T-helper 9 cell (primary cell): ENCODE data around the gene RBM46.
"Not testable (repeated sequence)": the region's sequence is repeated elsewhere in the genome, so short reads cannot be mapped to it uniquely, and the experiment has no call there.

Experiments
- DNase-seq: peaks from one replicate; pipeline ENCODE4 v3.0.0-alpha.2; 2020

Gene RBM46

GRCh38 chr4:154838155-154838554 lies 57.1 kb downstream of the RBM46 start:
- DNase-seq, result no peak

GRCh38 chr4:154838694-154839093 lies 57.6 kb downstream of the RBM46 start:
- no peak for DNase-seq

DNA sequence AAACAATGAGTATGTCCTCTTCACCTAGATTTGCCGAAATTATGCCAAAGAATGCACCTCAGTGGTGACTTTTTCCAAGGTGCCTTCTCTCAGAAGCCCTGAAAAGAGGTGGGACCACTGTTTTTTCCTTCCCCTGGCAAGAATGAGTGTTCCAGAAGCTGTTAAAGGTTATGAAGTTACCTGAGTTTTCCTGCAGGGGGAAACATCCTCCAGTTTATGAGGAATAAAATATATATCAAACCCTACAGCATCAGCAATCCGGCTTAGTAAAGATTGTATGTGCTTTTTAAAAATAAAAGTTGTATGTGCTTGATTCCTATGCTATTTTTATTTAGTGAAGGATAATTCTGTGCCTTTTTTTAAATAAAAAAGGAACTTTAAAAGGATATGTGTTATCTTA lies 73.3 kb downstream of the RBM46 start:
- DNase-seq, result no peak

GRCh38 chr4:154858166-154858565 lies 77.1 kb downstream of the RBM46 start:
- DNase-seq, result no peak

DNA sequence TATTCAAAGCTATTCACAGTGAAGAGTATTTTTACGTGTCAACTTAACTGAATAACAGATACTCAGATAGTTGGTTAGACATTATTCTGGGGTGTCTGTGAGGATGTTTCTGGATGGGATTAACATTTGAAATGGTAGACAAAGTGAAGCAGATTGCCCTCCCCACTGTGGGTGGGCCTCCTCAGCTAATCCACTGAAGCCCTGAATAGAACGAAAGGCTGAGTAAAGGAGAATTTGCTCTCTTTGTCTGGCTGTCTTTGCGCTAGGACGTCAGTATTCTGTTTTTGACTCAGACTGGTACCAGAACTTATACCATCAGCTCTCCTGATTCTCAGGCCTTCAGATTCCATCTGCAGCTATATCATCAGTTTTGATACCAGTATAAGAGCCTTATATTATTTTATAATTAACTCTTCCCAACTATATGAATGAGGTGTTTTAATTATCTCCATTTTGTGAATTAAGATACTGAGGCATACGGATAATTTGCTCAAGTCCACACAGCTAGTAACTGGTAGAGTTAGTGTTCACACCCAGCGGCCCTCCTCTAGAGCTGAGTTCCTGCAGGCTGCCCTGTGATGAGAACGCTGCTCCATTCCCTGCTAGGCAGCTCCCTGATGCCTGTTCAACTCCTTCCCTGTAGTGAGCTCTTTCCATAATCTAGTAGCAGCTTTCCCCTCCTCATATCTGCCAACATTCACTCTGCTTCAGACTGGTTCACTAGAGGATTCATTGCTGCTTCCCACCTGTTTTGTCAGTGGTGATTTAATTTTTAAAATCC lies 87.5 kb downstream of the RBM46 start:
- no peak for DNase-seq

DNA sequence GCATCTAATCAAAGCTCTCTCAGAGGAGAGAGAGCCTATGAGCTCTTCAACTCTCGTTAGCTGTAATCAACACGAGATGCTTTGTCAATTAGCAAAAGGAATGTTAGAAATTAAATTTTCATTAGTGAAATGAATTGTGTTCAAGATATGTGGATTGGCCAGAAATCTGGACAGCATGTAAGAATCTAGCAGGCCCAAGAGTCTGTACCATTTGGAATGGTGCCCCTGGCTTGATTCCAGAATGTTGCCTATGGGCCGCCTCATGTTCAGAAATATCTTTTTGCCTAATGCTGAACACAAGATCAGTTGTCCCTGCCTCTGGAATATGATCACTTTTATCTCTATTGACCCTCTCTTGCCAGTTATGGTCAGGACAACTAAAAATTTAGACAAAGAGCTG lies 88.2 kb downstream of the RBM46 start:
- no peak for DNase-seq

DNA sequence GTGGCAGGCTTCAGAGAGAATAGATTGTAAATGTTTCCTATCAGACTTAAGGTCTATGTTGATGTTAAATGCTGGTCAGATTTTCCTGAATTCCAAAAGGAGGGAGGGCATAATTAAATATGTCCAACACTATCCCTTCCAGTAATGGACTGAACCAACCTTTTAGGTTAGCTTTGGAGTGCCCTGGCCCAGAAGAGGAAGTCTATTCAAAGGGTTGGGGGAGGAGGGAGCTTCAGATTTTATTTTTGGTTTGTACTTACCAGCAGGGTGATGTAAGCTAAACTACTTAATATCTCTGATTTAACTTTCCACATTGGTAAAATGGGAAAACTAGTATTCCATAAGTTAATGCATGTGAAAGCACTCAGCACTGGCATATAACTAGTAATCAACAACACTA lies 91.1 kb downstream of the RBM46 start:
- no peak for DNase-seq

DNA sequence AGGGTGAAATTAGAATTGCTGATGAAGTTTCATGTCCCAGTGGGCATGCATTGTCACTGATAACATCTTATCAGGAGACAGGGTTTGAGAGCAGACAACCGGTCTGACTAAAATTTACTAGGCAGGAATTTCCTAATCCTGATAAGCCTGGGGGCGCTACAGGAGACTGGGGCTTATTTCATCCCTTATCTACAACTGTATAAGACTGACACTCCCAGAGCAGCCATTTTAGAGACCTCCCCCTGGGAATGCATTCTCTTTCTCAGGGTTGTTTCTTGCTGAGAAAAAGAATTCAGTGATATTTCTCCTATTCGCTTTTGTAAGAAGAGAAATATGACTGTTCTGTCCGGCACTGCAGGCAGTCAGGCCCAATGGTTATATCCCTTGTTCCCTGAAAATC lies 93.0 kb downstream of the RBM46 start:
- DNase-seq, result not testable (repeated sequence)

DNA sequence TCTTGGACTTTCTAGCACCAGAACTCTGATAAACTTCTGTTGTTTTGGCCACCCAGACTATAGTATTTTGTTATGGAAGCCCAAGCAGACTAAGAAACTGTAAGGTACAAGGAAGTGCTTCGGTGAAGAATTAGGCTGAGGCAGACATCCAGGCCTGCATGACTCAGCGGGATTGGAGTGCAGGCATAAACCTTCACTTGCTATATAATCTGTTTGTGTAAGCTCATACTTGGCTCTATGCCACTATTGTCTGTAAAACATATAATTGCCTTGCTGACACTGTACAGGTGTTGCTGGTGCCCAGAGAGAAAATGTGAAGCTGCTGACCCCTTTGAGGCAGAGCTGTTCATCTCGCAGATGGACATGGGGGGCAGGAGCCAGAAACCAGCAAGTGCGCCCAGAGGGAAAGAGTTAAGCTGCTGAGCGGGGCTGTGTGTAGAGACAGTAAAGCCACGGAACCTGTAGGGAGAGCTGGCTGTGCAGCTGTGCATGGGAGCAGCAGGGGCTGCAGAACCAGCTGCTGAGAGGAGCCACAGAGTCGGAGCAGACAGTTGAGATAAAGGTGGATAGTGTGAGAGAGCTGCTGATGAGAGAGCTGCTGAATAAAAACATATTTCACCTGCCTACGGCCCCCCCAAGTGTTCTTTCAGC lies 96.2 kb downstream of the RBM46 start:
- DNase-seq, result no peak
